Activated CD4-positive, alpha-beta T cell treated with anti-CD3 and anti-CD28 coated beads, Interleukin-2, amount 50 U/mL, for 1 hour (primary cell): ENCODE measurements around the gene ACER1.
"Not testable (repeated sequence)": the region's sequence is repeated elsewhere in the genome, so short reads cannot be mapped to it uniquely, and the experiment has no call there.

ENCODE experiments used
- DNase-seq: peaks from one replicate; pipeline ENCODE4 v3.0.0-alpha.2; 2020

The ACER1 gene

GRCh38 chr19:6333439-6333838 lies at the start of gene ACER1:
ACER1 (minus strand) TSS chr19:6333612; CDS start chr19:6333551, 61 bp downstream.
- DNase-seq, result no peak

- no peak for DNase-seq
These were observed 49.8 kb upstream of the ACER1 start for GRCh38 chr19:6383188-6383587.

- DNase-seq, result no peak
These were observed 47.8 kb upstream of the ACER1 start for GRCh38 chr19:6381030-6381750.

GRCh38 chr19:6379744-6380143 lies 46.3 kb upstream of the ACER1 start:
- DNase-seq, result no peak

GRCh38 chr19:6378486-6378885 lies 45.1 kb upstream of the ACER1 start:
- DNase-seq, result no peak

- no peak for DNase-seq
These were observed 44.6 kb upstream of the ACER1 start for GRCh38 chr19:6378041-6378440.

- DNase-seq, result no peak
These were observed 43.2 kb upstream of the ACER1 start for GRCh38 chr19:6376512-6377190.

GRCh38 chr19:6375411-6376010 lies 42.1 kb upstream of the ACER1 start, which contains the start of gene PSPN:
PSPN (minus strand) TSS chr19:6375933; CDS start chr19:6375849, 84 bp downstream.
- no peak for DNase-seq

- DNase-seq, result no peak
These were observed 41.4 kb upstream of the ACER1 start for GRCh38 chr19:6374711-6375410.

GRCh38 chr19:6374161-6374709 lies 40.8 kb upstream of the ACER1 start:
- no peak for DNase-seq

- DNase-seq, result no peak
These were observed 40.3 kb upstream of the ACER1 start for GRCh38 chr19:6373813-6374108.

GRCh38 chr19:6373096-6373812 lies 39.8 kb upstream of the ACER1 start:
- DNase-seq, result peak; percentile 99

GRCh38 chr19:6372594-6373095 lies 39.2 kb upstream of the ACER1 start, which contains the start of gene ALKBH7:
ALKBH7 (plus strand) TSS chr19:6372794; CDS start chr19:6372821, 27 bp downstream.
- DNase-seq, result peak; percentile 93

- no peak for DNase-seq
These were observed 30.9 kb upstream of the ACER1 start for GRCh38 chr19:6364353-6364752.

GRCh38 chr19:6362351-6362801 lies 29.0 kb upstream of the ACER1 start:
- peak; percentile 24 for DNase-seq

- DNase-seq, result no peak
These were observed 28.6 kb upstream of the ACER1 start for GRCh38 chr19:6362027-6362350.

GRCh38 chr19:6360857-6361216 lies 27.4 kb upstream of the ACER1 start:
- not testable (repeated sequence) for DNase-seq

GRCh38 chr19:6360445-6360844 lies 27.0 kb upstream of the ACER1 start:
- not testable (repeated sequence) for DNase-seq

GRCh38 chr19:6359568-6360341 lies 26.3 kb upstream of the ACER1 start:
- no peak for DNase-seq

- no peak for DNase-seq
These were observed 24.6 kb upstream of the ACER1 start for GRCh38 chr19:6358003-6358402.

GRCh38 chr19:6357174-6357573 lies 23.8 kb upstream of the ACER1 start:
- no peak for DNase-seq
